B cell (primary cell): Measurements from ENCODE around the gene LHCGR. TPM values are rescaled to one million over a fixed set of nuclear protein-coding genes. Genes with fewer than 3 reads are reported as not detected.

Source experiments
- ATAC-seq: fragments of 200-7000 bp; cut with Tn5 transposase; one replicate; pipeline ENCODE4 v1.10.0; 2021; ENCODE audit warnings: low read depth, mild to moderate bottlenecking, moderate number of reproducible peaks, moderate library complexity
- CTCF ChIA-PET: fragments of 350-600 bp; sonication (Branson Sonifier 250); formaldehyde crosslinking; loops from one replicate; lab custom pipeline; 2021; ENCODE audit warnings: antibody characterized with exemption, inconsistent platforms; lab: Charles Lee
- POLR2A ChIA-PET: fragments of 350-600 bp; sonication (Branson Sonifier 250); formaldehyde crosslinking; loops from one replicate; lab custom pipeline; 2021; ENCODE audit warnings: antibody characterized with exemption; lab: Charles Lee
- DNase-seq: peaks from one replicate; pipeline ENCODE4 v3.0.0; 2013
- H2AFZ ChIP-seq: 2 replicates; pipeline ENCODE4 v1.6.1; 2012; ENCODE audit warnings: mild to moderate bottlenecking, low read depth, low read length; ENCODE audit not compliant: insufficient read depth, poor library complexity, severe bottlenecking
- H3K27ac ChIP-seq, 2 donors: 1 replicate in 1 of 2; 2 replicates in 1 of 2; pipeline ENCODE4 v1.5.1; 2012 to 2013; ENCODE audit warnings: low read length in 2 of 2, mild to moderate bottlenecking in 2 of 2, moderate library complexity in 1 of 2
- H3K27me3 ChIP-seq, 4 experiments: fragments of 200-600 bp in 1 of 4; sonication (generic) in 1 of 4; replicated peaks in 1 of 4; 1 replicate in 2 of 4; 2 replicates in 2 of 4; pipeline versions ENCODE4 v1.6.1 to v1.7.0; 2013 to 2016; ENCODE audit warnings: low read length in 3 of 4, mild to moderate bottlenecking in 2 of 4, mixed read lengths in 1 of 4, moderate library complexity in 1 of 4; ENCODE audit not compliant: insufficient read depth in 4 of 4, control insufficient read depth in 3 of 4; ENCODE audit errors: control extremely low read depth in 1 of 4
- H3K36me3 ChIP-seq, 2 experiments: replicated peaks in 1 of 2; 1 replicate in 1 of 2; 2 replicates in 1 of 2; pipeline versions ENCODE4 v1.6.1 to v1.7.1; 2013; ENCODE audit warnings: low read length in 1 of 2; ENCODE audit not compliant: insufficient read depth in 2 of 2, control insufficient read depth in 1 of 2; ENCODE audit errors: control extremely low read depth in 1 of 2, extremely low read depth in 1 of 2
- H3K4me1 ChIP-seq, 2 donors: fragments of 200-600 bp in 1 of 2; sonication (generic) in 1 of 2; 1 replicate in 1 of 2; 2 replicates in 1 of 2; pipeline versions ENCODE4 v1.5.1 to v1.6.1; 2013 to 2017; ENCODE audit warnings: low read length in 2 of 2; ENCODE audit not compliant: control insufficient read depth in 2 of 2, insufficient read depth in 2 of 2
- H3K4me2 ChIP-seq: replicated peaks from 2 replicates; pipeline ENCODE3; 2012; ENCODE audit warnings: mild to moderate bottlenecking, low read depth, low read length; ENCODE audit not compliant: poor library complexity, severe bottlenecking
- H3K4me3 ChIP-seq, 5 experiments: fragments of 200-600 bp in 1 of 5; sonication (generic) in 1 of 5; 1 replicate in 3 of 5; 2 replicates in 2 of 5; pipeline versions ENCODE4 v1.5.1 to v1.7.0; 2011 to 2016; ENCODE audit warnings: low read length in 4 of 5, mild to moderate bottlenecking in 4 of 5, low read depth in 2 of 5, control low read depth in 1 of 5, moderate library complexity in 1 of 5; ENCODE audit not compliant: insufficient read depth in 1 of 5; ENCODE audit errors: control extremely low read depth in 1 of 5, extremely low read depth in 1 of 5
- H3K79me2 ChIP-seq: fragments of 200-600 bp; sonication (generic); one replicate; pipeline ENCODE4 v1.6.0; 2016; ENCODE audit warnings: low read length; ENCODE audit not compliant: control insufficient read depth, insufficient read depth
- H3K9ac ChIP-seq: fragments of 200-600 bp; sonication (generic); 2 replicates; pipeline ENCODE4 v1.6.1; 2017; ENCODE audit warnings: mild to moderate bottlenecking, low read length, moderate library complexity
- H3K9me3 ChIP-seq, 3 donors: one replicate each; pipeline versions ENCODE4 v1.6.1 to v1.7.1; 2013; ENCODE audit warnings: low read length in 2 of 3; ENCODE audit not compliant: control insufficient read depth in 2 of 3, insufficient read depth in 1 of 3; ENCODE audit errors: control extremely low read depth in 1 of 3
- H4K20me1 ChIP-seq: 2 replicates; pipeline ENCODE4 v1.6.0; 2012; ENCODE audit warnings: mild to moderate bottlenecking, low read length; ENCODE audit not compliant: insufficient read depth, control insufficient read depth, poor library complexity, severe bottlenecking
- H3K27ac Mint-ChIP-seq: one replicate; pipeline ENCODE4 v1.8.0; 2021; ENCODE audit warnings: mixed read lengths
- H3K27me3 Mint-ChIP-seq: one replicate; pipeline ENCODE4 v1.8.0; 2021; ENCODE audit warnings: mixed read lengths
- H3K4me1 Mint-ChIP-seq: one replicate; pipeline ENCODE4 v1.8.0; 2021; ENCODE audit warnings: mixed read lengths
- H3K4me3 Mint-ChIP-seq: one replicate; pipeline ENCODE4 v1.8.0; 2021; ENCODE audit warnings: mixed read lengths
- H3K9me3 Mint-ChIP-seq: one replicate; pipeline ENCODE4 v1.8.0; 2022; ENCODE audit warnings: mixed read lengths; ENCODE audit not compliant: insufficient read depth
- CTCF ChIP-seq: fragments of 200-600 bp; IDR thresholded peaks from one replicate; pipeline ENCODE4 v1.8.0; 2022; ENCODE audit warnings: antibody characterized with exemption, mild to moderate bottlenecking
- EZH2 ChIP-seq: IDR thresholded peaks from 2 replicates; pipeline ENCODE4 v1.6.1; 2012; ENCODE audit warnings: borderline replicate concordance, low read depth, mild to moderate bottlenecking, moderate library complexity, low read length; ENCODE audit not compliant: insufficient read depth, poor library complexity, severe bottlenecking
- WGBS: methylation state at CpG from one replicate; pipeline ENCODE4 v1.1.5; 2013; ENCODE audit warnings: missing lambda C conversion rate; ENCODE audit not compliant: insufficient coverage; 5-methylcytosine and 5-hydroxymethylcytosine counted together
- intact Hi-C: fragments of 100-400 bp; cut with micrococcal nuclease; formaldehyde crosslinking; loops from one replicate; pipeline ENCODE4 v1.10.0; 2022
- polyA plus RNA-seq: library from polyadenylated mRNA; depleted of rRNA; stranded (reverse); fragments of >200 nt; gene quantifications from 2 replicates; pipeline ENCODE4 v1.2.3, GENCODE V29; 2012
- small RNA-seq: library from RNA; depleted of rRNA; stranded (forward); fragments of <200 nt; gene quantifications from one replicate; pipeline ENCODE3, GENCODE V24; 2012; ENCODE audit warnings: low replicate concordance, low read depth; ENCODE audit not compliant: insufficient read length
- total RNA-seq, 2 donors: library from RNA; stranded (reverse); fragments of 120-200 nt in 1 of 2; gene quantifications; 1 replicate in 1 of 2; 2 replicates in 1 of 2; pipeline versions ENCODE4 v1.2.3 to v1.2.4, GENCODE V29; 2013 to 2022

Gene LHCGR
- total and polyA plus RNA-seq, 2 donors (not counting 1 experiment from before 2014, with no cell fraction given) = not detected

- ChIA-PET CTCF (no interaction called here), POLR2A (no interaction called here)
- no peak for TF ChIP-seq CTCF
- no peak for TF ChIP-seq EZH2
- H3K36me3 ChIP-seq = no peaks in the 10 kb centered on the region
- no peaks in the 10 kb centered on the region for H3K9me3 Mint-ChIP-seq
- 100% methylated on average over 1 of the region's 4 CpGs for WGBS
- no peak overlapping the region for H3K4me3 ChIP-seq
- no peak overlapping the region for H3K4me2 ChIP-seq
- H3K79me2 ChIP-seq = no peaks in the 10 kb centered on the region
- no peak overlapping the region for H3K27ac Mint-ChIP-seq
- H3K27me3 Mint-ChIP-seq = peaks cover 8% of the 10 kb centered on the region
- ATAC-seq (no peak), DNase-seq (no peak)
- no peak overlapping the region for H3K9ac ChIP-seq
- H3K27me3 ChIP-seq = no peaks in the 10 kb centered on the region
- H3K9me3 ChIP-seq = no peaks in the 10 kb centered on the region
- no peak overlapping the region for H3K4me3 Mint-ChIP-seq
- H3K4me1 Mint-ChIP-seq = no peaks in the 10 kb centered on the region
- intact Hi-C loops = no loop called here
- H3K4me1 ChIP-seq = no peaks in the 10 kb centered on the region
- no peak overlapping the region for H2AFZ ChIP-seq
- H4K20me1 ChIP-seq = no peaks in the 10 kb centered on the region
- no peak overlapping the region for H3K27ac ChIP-seq
These were observed 104.2 kb downstream of the LHCGR start for GRCh38 chr2:48651158-48651790.

- WGBS = 67% methylated on average over 1 of the region's 1 CpG
- H3K4me1 Mint-ChIP-seq = no peaks in the 10 kb centered on the region
- no peak overlapping the region for H3K4me3 Mint-ChIP-seq
- H3K9me3 ChIP-seq = peaks cover 0 to 10% (median 0%) of the 10 kb centered on the region in 3 donors
- no peaks in the 10 kb centered on the region for H3K79me2 ChIP-seq
- H3K27me3 ChIP-seq = peaks cover 0 to 7% (median 0%) of the 10 kb centered on the region in 4 experiments
- no peaks in the 10 kb centered on the region for H3K4me1 ChIP-seq
- TF ChIP-seq EZH2 = no peak
- no peak for TF ChIP-seq CTCF
- DNase-seq = no peak
- no peaks in the 10 kb centered on the region for H3K9me3 Mint-ChIP-seq
- no peaks in the 10 kb centered on the region for H3K36me3 ChIP-seq
- H3K27me3 Mint-ChIP-seq = peaks cover 24% of the 10 kb centered on the region
- no peak overlapping the region for H2AFZ ChIP-seq
- ATAC-seq = no peak
- no peaks in the 10 kb centered on the region for H4K20me1 ChIP-seq
- H3K9ac ChIP-seq = no peak overlapping the region
- no peak overlapping the region for H3K4me2 ChIP-seq
- no peak overlapping the region for H3K4me3 ChIP-seq
- no peak overlapping the region for H3K27ac Mint-ChIP-seq
- ChIA-PET POLR2A (no interaction called here), CTCF (no interaction called here)
- intact Hi-C loops = no loop called here
- H3K27ac ChIP-seq = no peak overlapping the region
These were observed 117.3 kb downstream of the LHCGR start for GRCh38 chr2:48638261-48638660.

Small RNAs within 50 kb of the gene (small RNA-seq; reads per million reads assigned to genes)
- gene ELOBP3 = not detected

Other genes starting within 250 kb of the LHCGR start
- gene STON1, start 225.6 kb downstream of the LHCGR start, total RNA-seq = 2.0 and 2.9 TPM in 2 replicates
- gene STON1, start 225.6 kb downstream of the LHCGR start, polyA plus RNA-seq = 0.46 and 0.94 TPM in 2 replicates
- not detected in 2 replicates for gene GTF2A1L, start 137.9 kb downstream of the LHCGR start, total RNA-seq
- gene GTF2A1L, start 137.9 kb downstream of the LHCGR start, polyA plus RNA-seq = not detected in 2 replicates